ENCODE results near the gene IRX6. TPM values are rescaled to one million over a fixed set of nuclear protein-coding genes. Genes with fewer than 3 reads are reported as not detected.

The IRX6 gene
- total RNA-seq, 1 experiment from 2014 or later, result not detected

- DNase-seq (ENCODE audit: low read depth), result no peak
Observed at GRCh38 chr16:55322327-55322726, 1.7 kb upstream of the IRX6 start.

- no peak for DNase-seq (ENCODE audit: low read depth)
Observed at GRCh38 chr16:55324285-55325079, 479 bp downstream of the IRX6 start.

GRCh38 chr16:55325080-55325447 is 1.1 kb downstream of the IRX6 start:
- no peak for DNase-seq (ENCODE audit: low read depth)

GRCh38 chr16:55325458-55326109 is 1.6 kb downstream of the IRX6 start:
- no peak for DNase-seq (ENCODE audit: low read depth)

- no peak for DNase-seq (ENCODE audit: low read depth)
Observed at GRCh38 chr16:55326261-55327092, 2.5 kb downstream of the IRX6 start.

- no peak for DNase-seq (ENCODE audit: low read depth)
Observed at GRCh38 chr16:55328611-55329569, 4.9 kb downstream of the IRX6 start.

- DNase-seq (ENCODE audit: low read depth), result no peak
Observed at GRCh38 chr16:55329791-55330428, 5.9 kb downstream of the IRX6 start.

- no peak for DNase-seq (ENCODE audit: low read depth)
Observed at GRCh38 chr16:55330781-55331647, 7.0 kb downstream of the IRX6 start.

GRCh38 chr16:55331648-55332185 is 7.7 kb downstream of the IRX6 start:
- no peak for DNase-seq (ENCODE audit: low read depth)

GRCh38 chr16:55333684-55334083 is 9.7 kb downstream of the IRX6 start:
- no peak for DNase-seq (ENCODE audit: low read depth)

- no peak for DNase-seq (ENCODE audit: low read depth)
Observed at GRCh38 chr16:55338646-55339045, 14.6 kb downstream of the IRX6 start.

GRCh38 chr16:55340445-55340844 is 16.4 kb downstream of the IRX6 start:
- no peak for DNase-seq (ENCODE audit: low read depth)

GRCh38 chr16:55341681-55342080 is 17.7 kb downstream of the IRX6 start:
- no peak for DNase-seq (ENCODE audit: low read depth)

- DNase-seq (ENCODE audit: low read depth), result no peak
Observed at GRCh38 chr16:55346475-55346874, 22.5 kb downstream of the IRX6 start.

- peak; percentile 42 for DNase-seq (ENCODE audit: low read depth)
Observed at GRCh38 chr16:55349867-55350266, 25.9 kb downstream of the IRX6 start.

GRCh38 chr16:55350984-55351383 is 27.0 kb downstream of the IRX6 start:
- DNase-seq (ENCODE audit: low read depth), result no peak

GRCh38 chr16:55351936-55352335 is 27.9 kb downstream of the IRX6 start:
- DNase-seq (ENCODE audit: low read depth), result no peak

GRCh38 chr16:55357241-55357640 is 33.2 kb downstream of the IRX6 start:
- no peak for DNase-seq (ENCODE audit: low read depth)

GRCh38 chr16:55359946-55360345 is 35.9 kb downstream of the IRX6 start:
- DNase-seq (ENCODE audit: low read depth), result no peak

Data from HT1080 (cell line).